AG09309 (cell line): ENCODE data around the gene CDK4.

Source experiments
- DNase-seq: peaks from one replicate; pipeline ENCODE4 v3.0.0-alpha.2; 2010; ENCODE audit warnings: low read depth
- H3K4me3 ChIP-seq: 2 replicates; pipeline ENCODE4 v1.5.1; 2011; ENCODE audit warnings: mild to moderate bottlenecking, low read depth, low read length, moderate library complexity; ENCODE audit not compliant: control insufficient read depth
- TF ChIP-seq, protein P1 (sequence below): IDR thresholded peaks from 2 replicates; pipeline ENCODE4 v1.5.1; 2011; ENCODE audit warnings: mild to moderate bottlenecking, low read depth, low read length, inconsistent platforms; ENCODE audit not compliant: insufficient read depth, control insufficient read depth; ENCODE audit errors: missing control alignments

CDK4 gene

GRCh38 chr12:57735198-57735855 is 16.8 kb downstream of the CDK4 start:
- no peak overlapping the region for H3K4me3 ChIP-seq
- no peak for DNase-seq
- TF ChIP-seq, protein P1, sequence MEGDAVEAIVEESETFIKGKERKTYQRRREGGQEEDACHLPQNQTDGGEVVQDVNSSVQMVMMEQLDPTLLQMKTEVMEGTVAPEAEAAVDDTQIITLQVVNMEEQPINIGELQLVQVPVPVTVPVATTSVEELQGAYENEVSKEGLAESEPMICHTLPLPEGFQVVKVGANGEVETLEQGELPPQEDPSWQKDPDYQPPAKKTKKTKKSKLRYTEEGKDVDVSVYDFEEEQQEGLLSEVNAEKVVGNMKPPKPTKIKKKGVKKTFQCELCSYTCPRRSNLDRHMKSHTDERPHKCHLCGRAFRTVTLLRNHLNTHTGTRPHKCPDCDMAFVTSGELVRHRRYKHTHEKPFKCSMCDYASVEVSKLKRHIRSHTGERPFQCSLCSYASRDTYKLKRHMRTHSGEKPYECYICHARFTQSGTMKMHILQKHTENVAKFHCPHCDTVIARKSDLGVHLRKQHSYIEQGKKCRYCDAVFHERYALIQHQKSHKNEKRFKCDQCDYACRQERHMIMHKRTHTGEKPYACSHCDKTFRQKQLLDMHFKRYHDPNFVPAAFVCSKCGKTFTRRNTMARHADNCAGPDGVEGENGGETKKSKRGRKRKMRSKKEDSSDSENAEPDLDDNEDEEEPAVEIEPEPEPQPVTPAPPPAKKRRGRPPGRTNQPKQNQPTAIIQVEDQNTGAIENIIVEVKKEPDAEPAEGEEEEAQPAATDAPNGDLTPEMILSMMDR = no peak

DNA sequence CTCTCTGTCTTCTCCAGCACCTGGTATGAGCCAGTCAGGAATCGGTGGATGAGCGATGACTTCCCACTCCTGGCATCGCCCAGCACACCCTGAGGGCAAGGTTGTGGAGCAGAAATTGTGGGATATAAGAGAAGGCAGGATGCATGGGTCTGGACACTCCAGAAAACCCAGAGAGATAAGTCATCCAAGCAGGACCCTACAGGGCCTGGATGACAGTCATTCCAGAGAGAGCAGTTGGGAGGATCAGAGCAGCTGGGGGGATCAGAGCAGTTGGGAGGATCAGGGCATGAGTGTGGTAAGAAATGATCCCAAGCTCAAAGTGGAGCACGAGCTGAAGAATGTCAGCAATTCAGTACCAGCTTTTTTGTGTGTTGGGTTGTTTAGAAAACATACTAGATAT is 17.5 kb downstream of the CDK4 start:
- no peak overlapping the region for H3K4me3 ChIP-seq
- TF ChIP-seq, protein P1 = no peak
- DNase-seq = no peak

DNA sequence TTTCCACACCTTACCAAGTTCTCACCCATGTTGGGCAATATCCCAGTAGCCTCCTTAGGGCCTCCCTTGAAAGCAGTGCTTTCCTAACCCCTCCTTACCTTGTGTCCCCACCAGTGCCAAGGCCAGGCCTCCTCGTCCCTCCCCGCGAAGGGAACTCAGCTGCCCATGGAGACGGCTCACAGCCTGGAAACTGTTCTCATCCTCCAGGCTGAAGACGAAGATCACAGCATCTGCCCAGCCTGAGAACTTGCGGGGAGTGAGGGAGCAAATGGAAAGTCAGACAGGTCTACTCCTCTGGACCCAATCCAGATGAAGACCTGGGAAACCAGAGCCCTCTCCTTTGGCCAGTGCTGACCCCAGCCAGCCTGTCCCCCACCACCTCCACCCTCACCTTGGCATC is 18.2 kb downstream of the CDK4 start:
- no peak overlapping the region for H3K4me3 ChIP-seq
- TF ChIP-seq, protein P1 = no peak

DNA sequence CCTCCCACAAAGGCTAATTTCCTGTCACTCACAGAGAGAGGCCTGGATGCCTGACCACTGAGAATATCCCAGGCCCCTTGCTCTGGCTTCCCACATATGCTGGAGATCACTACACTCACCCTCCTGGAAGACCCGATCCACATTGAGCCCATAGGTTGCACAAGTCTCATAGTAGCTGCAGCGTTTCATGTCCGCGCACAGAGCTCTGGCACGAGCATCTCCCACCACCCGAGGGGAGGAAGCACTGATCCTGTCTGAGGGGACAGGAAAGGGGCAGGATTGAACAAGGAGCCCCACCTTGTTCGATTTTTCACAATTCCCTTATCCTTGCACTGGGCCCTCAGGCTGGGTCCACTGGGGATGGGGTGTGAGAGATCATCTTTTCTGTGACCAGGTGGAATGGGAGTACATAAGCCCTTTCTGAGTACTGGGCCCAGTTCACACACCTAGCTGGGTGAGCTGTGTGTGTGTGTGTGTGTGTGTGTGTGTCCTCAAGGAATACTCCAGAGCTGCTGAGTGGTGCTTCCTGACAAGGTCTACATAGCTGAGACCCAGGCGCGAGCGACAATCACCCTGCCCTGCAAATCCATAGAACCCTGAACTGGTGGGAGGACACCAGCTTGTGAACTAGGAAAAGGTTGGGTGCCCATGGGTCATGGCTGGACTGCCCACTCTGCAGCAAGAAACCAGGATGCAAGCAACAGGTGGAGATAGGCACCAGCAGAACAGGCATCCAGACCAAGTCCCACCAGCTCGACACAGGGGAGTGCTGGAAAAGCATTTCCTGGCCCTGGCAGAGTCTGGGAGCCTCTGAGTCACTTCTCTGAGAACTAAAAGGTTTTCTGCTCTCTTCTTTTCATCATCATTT is 19.1 kb downstream of the CDK4 start:
- no peak for DNase-seq
- no peak overlapping the region for H3K4me3 ChIP-seq
- TF ChIP-seq, protein P1 = no peak

More for the DNA sequence above, 18.2 kb downstream of the CDK4 start:
- no peak for DNase-seq

- TF ChIP-seq, protein P1 = no peak
- no peak overlapping the region for H3K4me3 ChIP-seq
- no peak for DNase-seq
Observed at GRCh38 chr12:57732270-57732669, 19.8 kb downstream of the CDK4 start.

DNA sequence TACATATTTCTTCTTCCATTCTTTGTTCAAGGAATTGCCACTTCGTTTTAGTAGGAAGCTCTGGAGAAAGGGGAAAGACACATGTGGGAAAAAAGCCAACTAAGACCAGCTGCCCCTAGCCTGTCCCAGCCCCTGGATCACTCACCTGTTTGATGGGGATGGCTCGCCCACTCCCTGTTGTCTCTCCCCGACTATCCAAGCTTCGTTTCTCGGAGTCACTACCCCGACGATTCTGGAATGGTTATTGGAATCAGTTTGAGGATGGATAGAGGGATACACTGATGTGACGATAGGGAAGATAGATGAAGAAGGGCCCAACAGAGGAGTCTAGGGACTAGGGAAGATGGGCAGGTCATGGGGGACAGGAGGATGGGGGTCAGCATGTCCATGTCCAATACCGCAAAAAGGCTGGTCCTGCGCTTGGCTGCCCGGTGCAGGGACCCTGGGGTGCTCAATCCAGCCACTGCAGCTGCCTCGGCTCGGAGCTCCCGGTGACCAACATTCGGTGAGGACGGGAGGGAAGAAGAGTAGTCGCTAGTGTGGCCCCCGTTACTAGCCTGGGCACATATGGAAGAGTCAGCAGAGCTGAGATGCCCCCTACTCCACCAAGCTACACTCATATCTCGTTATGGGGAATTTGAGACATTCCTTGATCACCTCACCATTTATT is 20.6 kb downstream of the CDK4 start:
- TF ChIP-seq, protein P1 = no peak
- DNase-seq = no peak
- H3K4me3 ChIP-seq = no peak overlapping the region
